Uterus (tissue), 4 donors: Measurements from ENCODE around the gene DIAPH3. TPM values are rescaled to one million over a fixed set of nuclear protein-coding genes. Genes with fewer than 3 reads are reported as not detected.

ENCODE experiments used
- DNase-seq, 2 donors: peaks; one replicate each; pipeline ENCODE4 v3.0.0-alpha.2; 2019 to 2020
- H3K27ac ChIP-seq, 2 donors: fragments of 200-600 bp; sonication (generic); 1 replicate in 1 of 2; 2 replicates in 1 of 2; pipeline ENCODE4 v1.5.1; 2016 to 2018
- H3K27me3 ChIP-seq, 2 donors: fragments of 200-600 bp; sonication (generic); one replicate each; pipeline ENCODE4 v1.5.1; 2018 to 2019; ENCODE audit warnings: control low read depth in 1 of 2
- H3K36me3 ChIP-seq, 2 donors: fragments of 200-600 bp; sonication (generic); one replicate each; pipeline ENCODE4 v1.5.1; 2019; ENCODE audit warnings: control low read depth in 1 of 2
- H3K4me1 ChIP-seq, 2 donors: fragments of 200-600 bp; sonication (generic); one replicate each; pipeline ENCODE4 v1.5.1; 2018 to 2019; ENCODE audit warnings: control low read depth in 1 of 2
- H3K4me3 ChIP-seq, 2 donors: fragments of 200-600 bp; sonication (generic); 1 replicate in 1 of 2; 2 replicates in 1 of 2; pipeline ENCODE4 v1.5.1; 2018 to 2019; ENCODE audit warnings: mild to moderate bottlenecking in 1 of 2
- H3K9me3 ChIP-seq, 2 donors: fragments of 200-600 bp; sonication (generic); one replicate each; pipeline ENCODE4 v1.5.1; 2019; ENCODE audit warnings: control low read depth in 1 of 2
- POLR2A ChIP-seq, 2 donors: fragments of 450-650 bp; IDR thresholded peaks; one replicate each; pipeline ENCODE4 v1.6.1; 2016; ENCODE audit warnings: antibody characterized with exemption in 2 of 2, mild to moderate bottlenecking in 1 of 2, moderate library complexity in 1 of 2
- intact Hi-C: fragments of 100-400 bp; cut with DNase I; formaldehyde crosslinking; loops from one replicate; pipeline ENCODE4 v1.15.1; 2023; ENCODE audit warnings: low total_unique reads
- total RNA-seq, 4 donors: library from RNA; depleted of rRNA in 3 of 4; stranded (reverse); fragments of >200 nt in 3 of 4; gene quantifications; one replicate each; pipeline versions ENCODE4 v1.1.0 to v1.2.4, GENCODE V29; 2014 to 2023
- TF ChIP-seq, protein P1 (sequence below), 4 experiments: fragments of 200-600 bp in 2 of 4; fragments of 450-650 bp in 2 of 4; sonication (generic) in 2 of 4; IDR thresholded peaks; one replicate each; pipeline ENCODE4 v1.5.1; 2016 to 2019; ENCODE audit warnings: antibody characterized with exemption in 4 of 4, mild to moderate bottlenecking in 2 of 4, moderate library complexity in 1 of 4
- donor health status: DM: yes; HTN: yes; CAD: no.

DIAPH3 gene
- total RNA-seq, 4 donors from 2014 or later, result 11.4 TPM; not detected in 3

DNA sequence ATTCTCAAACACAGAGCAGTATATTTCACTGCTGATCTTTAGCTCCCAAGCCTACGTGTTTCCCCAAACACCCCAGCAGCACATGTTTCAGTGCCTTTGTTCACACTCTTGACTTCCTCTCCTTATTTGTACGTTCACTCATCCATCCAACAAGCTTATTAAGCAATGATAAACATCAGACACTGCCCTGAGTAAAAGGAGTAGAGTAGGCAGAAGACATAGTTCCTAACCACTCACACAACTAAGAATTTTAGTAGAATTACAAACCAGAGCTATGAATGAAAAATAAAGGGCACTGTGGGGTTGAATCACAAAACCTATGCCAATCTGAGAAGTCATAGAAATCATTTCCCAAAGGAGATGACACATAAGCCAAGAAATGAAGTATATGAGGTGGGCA lies 213.5 kb downstream of the DIAPH3 start:
- Histone ChIP-seq H3K27me3 (no peaks in the 10 kb centered on the region), H3K36me3 (no peaks in the 10 kb centered on the region), H3K4me3 (no peak overlapping the region), H3K4me1 (no peaks in the 10 kb centered on the region), H3K27ac (no peak overlapping the region), H3K9me3 (no peaks in the 10 kb centered on the region)
- TF ChIP-seq, protein P1, sequence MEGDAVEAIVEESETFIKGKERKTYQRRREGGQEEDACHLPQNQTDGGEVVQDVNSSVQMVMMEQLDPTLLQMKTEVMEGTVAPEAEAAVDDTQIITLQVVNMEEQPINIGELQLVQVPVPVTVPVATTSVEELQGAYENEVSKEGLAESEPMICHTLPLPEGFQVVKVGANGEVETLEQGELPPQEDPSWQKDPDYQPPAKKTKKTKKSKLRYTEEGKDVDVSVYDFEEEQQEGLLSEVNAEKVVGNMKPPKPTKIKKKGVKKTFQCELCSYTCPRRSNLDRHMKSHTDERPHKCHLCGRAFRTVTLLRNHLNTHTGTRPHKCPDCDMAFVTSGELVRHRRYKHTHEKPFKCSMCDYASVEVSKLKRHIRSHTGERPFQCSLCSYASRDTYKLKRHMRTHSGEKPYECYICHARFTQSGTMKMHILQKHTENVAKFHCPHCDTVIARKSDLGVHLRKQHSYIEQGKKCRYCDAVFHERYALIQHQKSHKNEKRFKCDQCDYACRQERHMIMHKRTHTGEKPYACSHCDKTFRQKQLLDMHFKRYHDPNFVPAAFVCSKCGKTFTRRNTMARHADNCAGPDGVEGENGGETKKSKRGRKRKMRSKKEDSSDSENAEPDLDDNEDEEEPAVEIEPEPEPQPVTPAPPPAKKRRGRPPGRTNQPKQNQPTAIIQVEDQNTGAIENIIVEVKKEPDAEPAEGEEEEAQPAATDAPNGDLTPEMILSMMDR (IDR thresholded peaks at IDR 0.05), result no peak
- no peak for TF ChIP-seq POLR2A (IDR thresholded peaks at IDR 0.05)
- DNase-seq, result no peak
- intact Hi-C loops, result no loop called here

DNA sequence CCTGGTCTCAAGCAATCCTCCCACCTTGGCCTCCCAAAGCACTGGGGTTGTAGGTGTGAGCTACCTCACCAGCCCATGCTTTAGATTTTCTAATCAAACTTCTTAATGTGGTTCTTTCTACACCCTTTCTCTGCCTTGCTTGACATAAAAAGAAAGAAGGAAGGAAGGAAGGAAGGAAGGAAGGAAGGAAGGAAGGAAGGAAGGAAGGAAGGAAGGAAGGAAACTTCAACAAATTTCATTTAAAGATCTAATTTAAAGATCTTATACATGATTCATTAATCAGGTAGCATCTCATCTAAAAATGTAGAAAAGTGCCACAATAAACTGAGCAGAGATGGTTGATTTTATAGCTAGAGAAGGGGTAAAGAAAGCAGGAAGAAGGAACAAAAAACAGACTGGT lies 215.0 kb downstream of the DIAPH3 start:
- no peak for TF ChIP-seq POLR2A (IDR thresholded peaks at IDR 0.05)
- TF ChIP-seq, protein P1 (IDR thresholded peaks at IDR 0.05), result no peak
- Histone ChIP-seq H3K36me3 (no peaks in the 10 kb centered on the region), H3K4me3 (no peak overlapping the region), H3K27ac (no peak overlapping the region), H3K27me3 (no peaks in the 10 kb centered on the region), H3K4me1 (no peaks in the 10 kb centered on the region), H3K9me3 (no peaks in the 10 kb centered on the region)
- intact Hi-C loops, result no loop called here
- DNase-seq, result no peak

DNA sequence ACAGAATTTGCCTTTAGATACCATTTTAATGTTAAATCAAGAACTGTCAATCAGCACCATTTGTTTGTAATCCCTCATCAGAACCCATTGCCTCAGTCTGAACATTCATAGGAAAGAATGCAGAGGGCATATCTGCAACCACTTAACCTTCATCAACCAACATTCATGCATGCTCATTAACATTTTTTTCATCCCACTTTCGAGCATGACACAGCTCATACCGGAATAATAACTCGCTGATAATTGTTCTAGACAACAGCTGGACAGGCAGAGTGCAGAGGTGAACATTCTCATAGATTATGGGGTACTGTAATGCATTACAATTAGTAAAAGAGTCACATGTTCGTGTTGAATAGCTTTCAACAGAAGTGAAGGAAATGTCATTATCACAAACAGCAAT lies 216.8 kb downstream of the DIAPH3 start:
- no peaks in the 10 kb centered on the region for H3K27me3 ChIP-seq
- intact Hi-C loops, result no loop called here
- H3K4me1 ChIP-seq, result no peaks in the 10 kb centered on the region
- no peak for DNase-seq
- TF ChIP-seq POLR2A (IDR thresholded peaks at IDR 0.05), result no peak
- TF ChIP-seq, protein P1 (IDR thresholded peaks at IDR 0.05), result no peak
- H3K36me3 ChIP-seq, result no peaks in the 10 kb centered on the region
- no peaks in the 10 kb centered on the region for H3K9me3 ChIP-seq
- H3K4me3 ChIP-seq, result no peak overlapping the region
- H3K27ac ChIP-seq, result no peak overlapping the region

DNA sequence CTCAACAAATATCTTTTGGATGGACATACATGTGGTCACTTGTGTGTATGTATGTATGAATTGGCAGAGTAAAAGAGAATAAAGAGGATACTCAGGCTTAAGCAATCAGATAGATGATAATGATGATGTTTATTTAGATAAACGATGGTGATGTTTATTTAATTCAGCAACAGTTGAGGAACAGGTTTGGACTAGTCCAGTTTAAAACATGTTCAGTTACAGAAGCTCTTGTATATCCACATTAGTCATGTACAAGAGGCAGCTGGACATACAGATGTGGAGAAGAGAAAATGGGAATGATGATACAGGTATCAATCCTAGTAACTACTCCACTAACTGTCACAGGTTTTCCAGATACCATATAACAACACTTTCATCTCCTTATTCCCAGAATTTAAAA lies 232.1 kb downstream of the DIAPH3 start:
- no peaks in the 10 kb centered on the region for H3K4me1 ChIP-seq
- H3K9me3 ChIP-seq, result no peaks in the 10 kb centered on the region
- TF ChIP-seq POLR2A (IDR thresholded peaks at IDR 0.05), result no peak
- DNase-seq, result no peak
- H3K27ac ChIP-seq, result no peak overlapping the region
- no peaks in the 10 kb centered on the region for H3K36me3 ChIP-seq
- H3K27me3 ChIP-seq, result no peaks in the 10 kb centered on the region
- no peak overlapping the region for H3K4me3 ChIP-seq
- intact Hi-C loops, result no loop called here

DNA sequence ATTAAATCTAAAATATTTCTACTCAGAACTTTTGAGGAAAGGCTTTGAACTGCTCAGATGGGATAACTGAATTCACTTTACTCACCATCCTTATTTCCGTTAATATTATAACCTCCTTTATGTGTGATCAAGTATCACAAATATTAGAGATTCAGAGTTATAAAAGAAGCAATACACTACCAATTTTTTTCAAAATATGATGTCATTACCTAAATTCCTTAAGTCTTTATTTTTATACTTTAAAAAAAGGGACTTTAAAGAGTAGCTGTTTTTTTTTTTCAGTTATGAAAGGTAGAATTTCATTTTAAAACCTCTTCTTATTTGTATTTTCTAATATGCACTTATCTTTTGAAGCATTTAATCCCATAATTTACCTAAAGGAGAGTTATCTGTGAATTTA lies 239.5 kb downstream of the DIAPH3 start:
- TF ChIP-seq, protein P1 (IDR thresholded peaks at IDR 0.05), result no peak
- TF ChIP-seq POLR2A (IDR thresholded peaks at IDR 0.05), result no peak
- DNase-seq, result no peak
- Histone ChIP-seq H3K36me3 (no peaks in the 10 kb centered on the region), H3K4me3 (no peak overlapping the region), H3K27ac (no peak overlapping the region), H3K9me3 (no peaks in the 10 kb centered on the region), H3K27me3 (no peaks in the 10 kb centered on the region), H3K4me1 (no peaks in the 10 kb centered on the region)
- intact Hi-C loops, result no loop called here

DNA sequence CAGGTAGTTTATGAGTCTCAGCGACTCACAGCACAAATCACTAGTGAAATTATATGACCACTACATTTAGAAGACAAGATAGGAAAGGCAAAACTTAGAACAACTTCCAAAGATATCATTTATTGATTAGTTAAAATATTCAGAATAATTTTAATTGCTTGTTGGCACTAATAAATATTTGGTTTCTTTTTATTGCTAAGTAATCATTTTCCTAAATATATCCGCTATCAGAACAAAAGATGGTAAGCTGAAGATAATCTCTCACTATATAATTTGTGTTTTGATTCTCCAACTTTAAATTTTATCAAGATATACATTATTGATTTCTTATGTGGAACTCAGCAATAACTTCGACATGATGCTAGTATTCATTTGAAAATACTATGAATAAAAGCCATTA lies 248.5 kb downstream of the DIAPH3 start:
- intact Hi-C loops, result no loop called here
- Histone ChIP-seq H3K4me3 (no peak overlapping the region), H3K27me3 (no peaks in the 10 kb centered on the region)

More for the DNA sequence above, 248.5 kb downstream of the DIAPH3 start:
- H3K36me3 ChIP-seq, result no peaks in the 10 kb centered on the region
- no peaks in the 10 kb centered on the region for H3K4me1 ChIP-seq
- no peak for TF ChIP-seq POLR2A (IDR thresholded peaks at IDR 0.05)
- TF ChIP-seq, protein P1 (IDR thresholded peaks at IDR 0.05), result no peak
- H3K27ac ChIP-seq, result no peak overlapping the region
- no peaks in the 10 kb centered on the region for H3K9me3 ChIP-seq
- no peak for DNase-seq
